Common myeloid progenitor, CD34-positive (primary cell): ENCODE measurements around the gene GLA.
A peak's percentile ranks its signal among the peaks of the same experiment; 100 is the strongest.

ENCODE experiments used
- CTCF ChIA-PET: fragments of 350-600 bp; sonication (Branson Sonifier 250); formaldehyde crosslinking; loops from one replicate; lab custom pipeline; 2021; ENCODE audit warnings: antibody characterized with exemption; lab: Charles Lee
- POLR2A ChIA-PET: fragments of 350-600 bp; sonication (Branson Sonifier 250); formaldehyde crosslinking; loops from one replicate; lab custom pipeline; 2021; ENCODE audit warnings: antibody characterized with exemption; lab: Charles Lee
- DNase-seq, 3 donors: peaks; one replicate each; pipeline versions ENCODE4 v3.0.0 to v3.0.0-alpha.2; 2013
- H3K27ac ChIP-seq, 2 experiments: 1 replicate in 1 of 2; 2 replicates in 1 of 2; pipeline ENCODE4 v1.7.0; 2013; ENCODE audit warnings: inconsistent platforms in 2 of 2, low read length in 2 of 2, mild to moderate bottlenecking in 2 of 2, low read depth in 1 of 2, moderate library complexity in 1 of 2; ENCODE audit not compliant: severe bottlenecking in 2 of 2, insufficient read depth in 1 of 2, poor library complexity in 1 of 2
- H3K27me3 ChIP-seq, 5 experiments: replicated peaks in 2 of 5; 1 replicate in 3 of 5; 2 replicates in 2 of 5; pipeline versions ENCODE4 v1.6.1 to v1.7.0; 2013; ENCODE audit warnings: low read length in 4 of 5, mild to moderate bottlenecking in 2 of 5, moderate library complexity in 2 of 5, inconsistent platforms in 1 of 5; ENCODE audit not compliant: insufficient read depth in 5 of 5, control insufficient read depth in 4 of 5
- H3K36me3 ChIP-seq, 4 experiments: 1 replicate in 2 of 4; 2 replicates in 2 of 4; pipeline versions ENCODE4 v1.6.1 to v1.7.0; 2013; ENCODE audit warnings: low read length in 3 of 4, control low read depth in 1 of 4, mild to moderate bottlenecking in 1 of 4; ENCODE audit not compliant: control insufficient read depth in 4 of 4, insufficient read depth in 4 of 4
- H3K4me1 ChIP-seq, 4 experiments: 1 replicate in 3 of 4; 2 replicates in 1 of 4; pipeline versions ENCODE4 v1.6.1 to v1.7.1; 2013; ENCODE audit warnings: low read length in 3 of 4, mild to moderate bottlenecking in 3 of 4, control low read depth in 1 of 4, inconsistent platforms in 1 of 4, moderate library complexity in 1 of 4; ENCODE audit not compliant: control insufficient read depth in 4 of 4, insufficient read depth in 4 of 4; ENCODE audit errors: control extremely low read depth in 1 of 4
- H3K4me3 ChIP-seq, 7 experiments: 1 replicate in 4 of 7; 2 replicates in 3 of 7; pipeline versions ENCODE4 v1.5.1 to v1.7.0; 2013; ENCODE audit warnings: mild to moderate bottlenecking in 7 of 7, low read length in 6 of 7, moderate library complexity in 6 of 7, inconsistent platforms in 2 of 7, low read depth in 2 of 7, control low read depth in 1 of 7; ENCODE audit not compliant: insufficient read depth in 4 of 7, control insufficient read depth in 1 of 7; ENCODE audit errors: extremely low read depth in 1 of 7
- H3K9me3 ChIP-seq, 5 experiments: 1 replicate in 4 of 5; 2 replicates in 1 of 5; pipeline versions ENCODE4 v1.6.1 to v1.7.1; 2013; ENCODE audit warnings: low read length in 4 of 5, mild to moderate bottlenecking in 2 of 5, inconsistent platforms in 1 of 5, low read depth in 1 of 5, moderate library complexity in 1 of 5; ENCODE audit not compliant: control insufficient read depth in 4 of 5, insufficient read depth in 2 of 5; ENCODE audit errors: control extremely low read depth in 1 of 5
- WGBS: methylation state at CpG from one replicate; pipeline ENCODE4 v1.1.5; 2013; ENCODE audit not compliant: insufficient coverage; 5-methylcytosine and 5-hydroxymethylcytosine counted together

Gene GLA

DNA sequence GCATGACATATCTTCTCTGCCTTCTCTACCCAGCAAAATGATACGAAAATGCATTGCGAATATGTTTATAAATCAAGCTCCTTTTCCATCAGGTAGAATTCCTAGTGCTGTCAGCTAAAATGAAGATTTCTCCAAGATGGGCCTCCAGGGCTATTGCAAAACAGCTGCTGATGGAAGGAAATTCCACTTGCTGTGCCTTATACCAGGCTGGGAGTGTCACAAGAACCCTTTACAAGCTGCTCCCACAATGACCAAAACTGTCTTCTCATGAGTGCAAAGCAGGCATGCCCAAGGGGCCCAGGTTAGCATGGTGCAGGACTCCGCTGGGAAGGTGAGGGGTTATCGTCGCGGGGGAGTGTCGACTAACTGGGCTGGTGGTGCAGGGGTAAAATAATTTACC lies 9.0 kb upstream of the GLA start:
- Histone ChIP-seq H3K9me3 (no peaks in the 10 kb centered on the region), H3K27me3 (peaks cover 0 to 13% (median 0%) of the 10 kb centered on the region in 5 experiments), H3K4me3 (no peak overlapping the region), H3K27ac (no peak overlapping the region), H3K36me3 (peaks cover 0 to 14% (median 3%) of the 10 kb centered on the region in 4 experiments), H3K4me1 (peaks cover 0 to 14% (median 4%) of the 10 kb centered on the region in 4 experiments)
- no peak for DNase-seq
- POLR2A ChIA-PET = interaction anchor here (0.7 kb wide), 1 partner anchor 325 kb away, joined by 3 read pairs; no protein-coding TSS in a partner anchor
- CTCF ChIA-PET = interaction anchor here (1.1 to 2.8 kb wide), 2 partner anchors 14 to 178 kb away, joined by 5 to 18 read pairs; no protein-coding TSS in a partner anchor
- 90% methylated on average over 7 of the region's 7 CpGs for WGBS

DNA sequence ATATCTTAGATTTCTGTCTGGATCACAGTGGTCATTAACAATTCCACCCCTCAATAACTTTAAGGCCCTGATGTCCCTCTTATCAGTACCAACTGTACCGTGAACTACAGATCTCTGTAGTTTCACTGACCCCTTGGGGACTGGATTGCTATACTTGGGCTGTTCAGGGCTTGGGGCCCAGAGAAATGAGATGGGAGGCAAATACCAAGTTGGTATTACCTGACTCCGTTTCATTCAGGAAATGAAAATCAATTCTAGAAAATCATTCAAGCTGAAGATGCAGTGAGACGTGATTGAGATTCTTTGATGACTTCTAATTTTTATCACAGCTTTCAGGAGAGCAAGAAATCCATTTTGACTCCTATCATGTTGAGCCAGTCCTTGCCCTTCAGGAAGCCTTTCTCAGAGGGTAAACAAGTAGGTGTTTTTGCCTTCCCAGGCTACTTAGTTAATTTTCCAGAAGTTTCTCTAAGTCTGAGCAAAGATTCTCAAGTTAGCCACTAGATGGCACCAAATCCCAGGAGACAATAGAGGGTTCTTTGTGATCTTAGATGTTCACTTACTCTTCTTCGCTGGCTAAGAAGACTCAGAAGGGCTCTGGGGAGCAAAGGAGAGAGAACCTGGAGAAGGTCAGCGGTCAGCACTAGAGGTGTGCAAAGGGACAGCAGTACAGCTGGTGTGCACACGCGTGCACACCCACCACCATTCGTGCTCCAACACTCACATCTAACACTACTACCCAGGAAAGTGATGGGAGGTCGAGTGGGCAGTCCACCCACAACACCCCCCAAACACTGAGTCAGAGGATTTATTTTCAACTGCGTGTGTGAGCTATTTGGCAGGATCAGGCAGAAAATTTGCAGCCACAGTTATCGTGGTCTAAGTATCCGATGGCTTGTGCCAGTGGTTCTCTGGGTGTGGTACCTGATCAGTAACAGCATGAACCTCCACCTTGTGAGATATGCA lies 7.7 kb upstream of the GLA start:
- ChIA-PET CTCF (interaction anchor here (0.7 to 2.8 kb wide), 5 partner anchors 74 to 388 kb away, joined by 3 to 18 read pairs (median 4); no protein-coding TSS in a partner anchor), POLR2A (interaction anchor here (0.7 kb wide), 1 partner anchor 323 kb away, joined by 3 read pairs; no protein-coding TSS in a partner anchor)
- WGBS = 67% methylated on average over 9 of the region's 12 CpGs
- Histone ChIP-seq H3K27ac (no peak overlapping the region), H3K4me3 (no peak overlapping the region), H3K27me3 (peaks cover 0 to 13% (median 0%) of the 10 kb centered on the region in 5 experiments), H3K9me3 (no peaks in the 10 kb centered on the region), H3K36me3 (peaks cover 0 to 14% (median 4%) of the 10 kb centered on the region in 4 experiments), H3K4me1 (peaks cover 0 to 19% (median 7%) of the 10 kb centered on the region in 4 experiments)
- peak; percentile 75 to 89 (median 84) for DNase-seq

DNA sequence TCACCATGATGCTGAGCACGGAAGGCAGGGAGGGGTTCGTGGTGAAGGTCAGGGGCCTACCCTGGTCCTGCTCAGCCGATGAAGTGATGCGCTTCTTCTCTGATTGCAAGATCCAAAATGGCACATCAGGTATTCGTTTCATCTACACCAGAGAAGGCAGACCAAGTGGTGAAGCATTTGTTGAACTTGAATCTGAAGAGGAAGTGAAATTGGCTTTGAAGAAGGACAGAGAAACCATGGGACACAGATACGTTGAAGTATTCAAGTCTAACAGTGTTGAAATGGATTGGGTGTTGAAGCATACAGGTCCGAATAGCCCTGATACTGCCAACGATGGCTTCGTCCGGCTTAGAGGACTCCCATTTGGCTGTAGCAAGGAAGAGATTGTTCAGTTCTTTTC lies 4.3 kb upstream of the GLA start:
- CTCF ChIA-PET = interaction anchor here (0.6 kb wide), 1 partner anchor 17 kb away, joined by 3 read pairs; no protein-coding TSS in a partner anchor
- no peak for DNase-seq
- Histone ChIP-seq H3K36me3 (peaks cover 0 to 14% (median 4%) of the 10 kb centered on the region in 4 experiments), H3K4me1 (peaks cover 0 to 20% (median 9%) of the 10 kb centered on the region in 4 experiments), H3K4me3 (no peak overlapping the region), H3K27me3 (no peaks in the 10 kb centered on the region), H3K27ac (no peak overlapping the region), H3K9me3 (peaks cover 0 to 3% (median 0%) of the 10 kb centered on the region in 5 experiments)
- POLR2A ChIA-PET = no interaction called here
- 89% methylated on average over 10 of the region's 10 CpGs for WGBS

DNA sequence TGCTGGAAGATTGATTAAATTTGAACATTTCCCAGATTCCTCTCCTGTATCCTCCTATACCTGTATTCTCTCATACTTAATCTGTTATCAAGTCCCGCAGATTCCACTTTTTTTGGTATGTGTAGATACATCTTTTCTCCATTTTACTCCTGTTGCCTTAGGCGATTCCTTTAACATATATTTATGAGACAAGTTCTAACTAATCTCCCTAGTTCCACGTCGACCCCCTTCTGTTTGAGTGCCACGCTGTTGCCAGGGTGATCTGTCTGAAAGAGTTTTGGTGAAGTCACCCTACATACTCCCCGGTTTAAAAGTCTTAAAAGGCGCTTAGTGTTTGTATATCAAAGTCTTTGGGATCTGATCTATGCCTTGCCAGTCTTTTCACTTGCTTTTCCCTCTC lies 2.7 kb upstream of the GLA start:
- H3K9me3 ChIP-seq = peaks cover 0 to 3% (median 0%) of the 10 kb centered on the region in 5 experiments
- POLR2A ChIA-PET = no interaction called here
- peaks cover 0 to 14% (median 4%) of the 10 kb centered on the region in 4 experiments for H3K36me3 ChIP-seq
- DNase-seq = peak in 2 of 3 donors; percentile 45 to 53
- WGBS = 60% methylated on average over 2 of the region's 7 CpGs
- H3K27me3 ChIP-seq = no peaks in the 10 kb centered on the region
- CTCF ChIA-PET = no interaction called here
- H3K4me3 ChIP-seq = peak overlapping the region in 2 of 7 experiments; percentile 17 to 96
- peaks cover 0 to 28% (median 12%) of the 10 kb centered on the region in 4 experiments for H3K4me1 ChIP-seq
- peak overlapping the region in 1 of 2 experiments; percentile 61 for H3K27ac ChIP-seq

DNA sequence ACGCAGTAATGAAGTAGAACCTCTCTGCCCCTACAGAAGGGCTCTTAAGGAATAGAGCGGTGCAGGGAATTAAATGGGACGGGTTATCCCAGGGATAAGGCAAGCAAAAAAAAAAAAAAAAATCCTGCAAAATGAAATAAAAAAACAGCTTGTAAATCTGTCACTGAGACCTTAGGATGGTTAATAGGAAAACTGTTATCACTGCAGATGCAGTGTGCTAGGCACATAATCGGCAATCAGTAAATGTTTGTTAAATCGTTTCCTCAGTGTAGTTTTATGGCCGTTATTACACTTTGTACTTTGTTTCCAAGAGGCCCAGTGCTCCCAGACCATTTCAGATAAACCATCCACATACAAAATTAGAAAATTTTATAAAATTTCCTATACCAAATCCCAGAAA lies 1.3 kb upstream of the GLA start:
- ChIA-PET CTCF (interaction anchor here (0.6 kb wide), 1 partner anchor 41 kb away, joined by 4 read pairs; no protein-coding TSS in a partner anchor), POLR2A (no interaction called here)
- DNase-seq = no peak
- WGBS = 92% methylated on average over 2 of the region's 6 CpGs
- no peaks in the 10 kb centered on the region for H3K27me3 ChIP-seq
- peaks cover 0 to 14% (median 4%) of the 10 kb centered on the region in 4 experiments for H3K36me3 ChIP-seq
- peak overlapping the region; percentile 96 to 98 for H3K27ac ChIP-seq
- peak overlapping the region in 6 of 7 experiments; percentile 68 to 96 (median 74) for H3K4me3 ChIP-seq
- peaks cover 0 to 3% (median 0%) of the 10 kb centered on the region in 5 experiments for H3K9me3 ChIP-seq
- H3K4me1 ChIP-seq = peaks cover 0 to 28% (median 12%) of the 10 kb centered on the region in 4 experiments

DNA sequence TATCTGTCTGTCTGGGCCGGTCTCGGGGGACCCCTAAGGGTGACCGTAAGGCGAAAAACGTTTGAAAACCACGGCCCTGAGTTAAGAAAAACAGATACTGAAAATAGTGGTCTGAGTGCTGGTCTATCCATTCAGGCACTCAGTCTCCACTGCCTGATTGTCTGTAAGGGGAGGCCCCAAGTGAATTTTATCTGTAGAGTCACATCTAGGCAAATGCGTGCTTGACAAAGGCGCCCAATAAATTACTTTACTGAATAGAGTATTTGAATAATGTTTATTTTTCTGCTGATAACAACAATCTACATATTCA lies 762 bp upstream of the GLA start:
- 30% methylated on average over 5 of the region's 8 CpGs for WGBS
- peaks cover 0 to 28% (median 12%) of the 10 kb centered on the region in 4 experiments for H3K4me1 ChIP-seq
- peaks cover 0 to 17% (median 6%) of the 10 kb centered on the region in 4 experiments for H3K36me3 ChIP-seq
- ChIA-PET POLR2A (no interaction called here), CTCF (no interaction called here)
- peak overlapping the region; percentile 31 to 96 (median 71) for H3K4me3 ChIP-seq
- H3K9me3 ChIP-seq = peaks cover 0 to 3% (median 0%) of the 10 kb centered on the region in 5 experiments
- no peaks in the 10 kb centered on the region for H3K27me3 ChIP-seq
- peak overlapping the region; percentile 96 to 98 for H3K27ac ChIP-seq
- DNase-seq = no peak
